Neural cell (in vitro differentiated cells): ENCODE measurements around the gene SLC38A9. TPM values are rescaled to one million over a fixed set of nuclear protein-coding genes. Genes with fewer than 3 reads are reported as not detected.

Experiments
- H2AFZ ChIP-seq: fragments of 200-600, 300-800 bp; sonication (generic), shearing (Covaris generic); 2 replicates; pipeline ENCODE4 v1.6.0; 2014; ENCODE audit warnings: low read depth, mild to moderate bottlenecking, antibody characterized with exemption, low read length, moderate library complexity
- H3F3A ChIP-seq: fragments of 200-600 bp; shearing (Covaris generic); 2 replicates; pipeline ENCODE4 v1.6.1; 2016; ENCODE audit warnings: mild to moderate bottlenecking, moderate library complexity, mixed read lengths, antibody characterized with exemption, low read length; ENCODE audit not compliant: insufficient read depth, poor library complexity, severe bottlenecking
- H3K27ac ChIP-seq: fragments of 200-600, 300-800 bp; sonication (generic), shearing (Covaris generic); 2 replicates; pipeline ENCODE4 v1.5.1; 2014; ENCODE audit warnings: mild to moderate bottlenecking, low read length, moderate library complexity
- H3K27me3 ChIP-seq: fragments of 300-800, 200-600 bp; sonication (generic), shearing (Covaris generic); 2 replicates; pipeline ENCODE4 v1.6.0; 2014; ENCODE audit warnings: mild to moderate bottlenecking, low read depth, low read length, moderate library complexity; ENCODE audit not compliant: insufficient read depth
- H3K36me3 ChIP-seq: fragments of 300-800, 200-600 bp; sonication (generic), shearing (Covaris generic); 2 replicates; pipeline ENCODE4 v1.5.1; 2014; ENCODE audit warnings: mild to moderate bottlenecking, antibody characterized with exemption, low read length, moderate library complexity; ENCODE audit not compliant: insufficient read depth
- H3K4me2 ChIP-seq: fragments of 300-800, 200-600 bp; sonication (generic), shearing (Covaris generic); 2 replicates; pipeline ENCODE4 v1.6.0; 2014; ENCODE audit warnings: mild to moderate bottlenecking, low read length
- H3K4me3 ChIP-seq: fragments of 300-800, 200-600 bp; sonication (generic), shearing (Covaris generic); 2 replicates; pipeline ENCODE4 v1.5.1; 2014; ENCODE audit warnings: mild to moderate bottlenecking, low read length, moderate library complexity
- H3K79me2 ChIP-seq: fragments of 200-600 bp; shearing (Covaris generic); replicated peaks from 2 replicates; pipeline ENCODE4 v1.6.0; 2014; ENCODE audit warnings: mild to moderate bottlenecking, low read length, moderate library complexity; ENCODE audit not compliant: insufficient read depth
- H3K9ac ChIP-seq: fragments of 300-800, 200-600 bp; sonication (generic), shearing (Covaris generic); 2 replicates; pipeline ENCODE4 v1.6.1; 2016; ENCODE audit warnings: mild to moderate bottlenecking, low read length, mixed read lengths
- H3K9me2 ChIP-seq: fragments of 200-600 bp; shearing (Covaris generic); 2 replicates; pipeline ENCODE4 v1.6.1; 2016; ENCODE audit warnings: mild to moderate bottlenecking, low read length, mixed read lengths; ENCODE audit not compliant: insufficient read depth
- H3K9me3 ChIP-seq: fragments of 200-600, 300-800 bp; sonication (generic), shearing (Covaris generic); 2 replicates; pipeline ENCODE4 v1.6.1; 2016; ENCODE audit warnings: mild to moderate bottlenecking, mixed run types, low read length, moderate library complexity, mixed read lengths
- H4K20me1 ChIP-seq: fragments of 200-600 bp; shearing (Covaris generic); 2 replicates; pipeline ENCODE4 v1.6.1; 2016; ENCODE audit warnings: mild to moderate bottlenecking, mixed run types; ENCODE audit not compliant: insufficient read depth
- CTCF ChIP-seq: fragments of 450-650 bp; IDR thresholded peaks from 2 replicates; pipeline ENCODE4 v1.5.1; 2014; ENCODE audit warnings: antibody characterized with exemption, mild to moderate bottlenecking, moderate library complexity; ENCODE audit not compliant: poor library complexity, severe bottlenecking
- EP300 ChIP-seq: fragments of 450-650 bp; conservative IDR thresholded peaks from 2 replicates; pipeline ENCODE4 v1.6.1; 2014; ENCODE audit warnings: antibody characterized with exemption, mild to moderate bottlenecking, moderate library complexity; ENCODE audit not compliant: poor library complexity, severe bottlenecking
- EZH2 ChIP-seq: fragments of 200-600, 300-800 bp; shearing (Covaris generic), sonication (generic); IDR thresholded peaks from 2 replicates; pipeline ENCODE4 v1.6.1; 2014; ENCODE audit warnings: antibody characterized with exemption, low read length, borderline replicate concordance, mild to moderate bottlenecking; ENCODE audit not compliant: insufficient read depth, poor library complexity, severe bottlenecking
- MXI1 ChIP-seq: fragments of 450-650 bp; conservative IDR thresholded peaks from 2 replicates; pipeline ENCODE4 v1.6.1; 2014; ENCODE audit warnings: antibody characterized with exemption, mild to moderate bottlenecking; ENCODE audit not compliant: poor library complexity, severe bottlenecking
- POLR2AphosphoS5 ChIP-seq: IDR thresholded peaks from 2 replicates; pipeline ENCODE4 v1.6.1; 2012
- RAD21 ChIP-seq: fragments of 450-650 bp; conservative IDR thresholded peaks from 2 replicates; pipeline ENCODE4 v1.6.1; 2014; ENCODE audit warnings: antibody characterized with exemption, mild to moderate bottlenecking, moderate library complexity
- REST ChIP-seq: IDR thresholded peaks from 2 replicates; pipeline ENCODE4 v1.6.1; 2012; ENCODE audit warnings: borderline replicate concordance
- SMC3 ChIP-seq: fragments of 450-650 bp; conservative IDR thresholded peaks from 2 replicates; pipeline ENCODE4 v1.6.1; 2014; ENCODE audit warnings: antibody characterized with exemption, mild to moderate bottlenecking, moderate library complexity; ENCODE audit not compliant: poor library complexity
- TAF1 ChIP-seq: IDR thresholded peaks from 2 replicates; pipeline ENCODE4 v1.6.1; 2012; ENCODE audit warnings: low read depth
- polyA plus RNA-seq: library from polyadenylated mRNA; depleted of rRNA; stranded (reverse); fragments of >200 nt; gene quantifications from 2 replicates; pipeline ENCODE4 v1.2.3, GENCODE V29; 2014

SLC38A9 gene
- polyA plus RNA-seq, 1 donor from 2014 or later: 44.5 TPM

GRCh38 chr5:55679556-55679955 is 32.6 kb downstream of the SLC38A9 start:
- H3K36me3 ChIP-seq: no peaks in the 10 kb centered on the region
- H3K4me2 ChIP-seq: no peak overlapping the region
- H3K4me3 ChIP-seq: no peak overlapping the region
- TF ChIP-seq EZH2 (no peak), CTCF (no peak), MXI1 (no peak), REST (peak; percentile 44), EP300 (no peak)
- no peak overlapping the region for H3K9ac ChIP-seq
- no peaks in the 10 kb centered on the region for H3F3A ChIP-seq
- H3K9me2 ChIP-seq: no peaks in the 10 kb centered on the region
- H3K27me3 ChIP-seq: no peaks in the 10 kb centered on the region
- no peak overlapping the region for H3K27ac ChIP-seq
- no peak overlapping the region for H2AFZ ChIP-seq
- H4K20me1 ChIP-seq: no peaks in the 10 kb centered on the region
- no peaks in the 10 kb centered on the region for H3K79me2 ChIP-seq
- H3K9me3 ChIP-seq: no peaks in the 10 kb centered on the region

DNA sequence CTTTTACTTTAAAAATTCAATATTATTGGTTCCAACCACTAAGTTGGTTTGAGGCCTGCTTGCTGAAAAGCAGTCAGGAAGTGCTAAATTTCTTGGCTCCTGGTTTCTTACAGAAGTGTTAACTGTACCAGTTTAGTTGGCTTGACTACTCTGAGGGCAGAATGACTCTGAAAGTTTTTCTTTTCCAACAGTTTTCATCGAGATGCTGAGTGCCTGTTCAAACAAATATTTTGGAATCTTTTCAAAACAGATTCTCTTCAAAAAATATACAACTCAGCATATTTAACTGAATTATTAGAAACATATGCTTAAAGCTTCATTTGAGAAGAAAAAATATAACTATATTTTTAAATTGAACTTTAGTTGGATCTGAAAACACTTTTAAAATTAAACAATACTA is 37.0 kb downstream of the SLC38A9 start:
- H3K9me3 ChIP-seq: no peaks in the 10 kb centered on the region
- H3K27ac ChIP-seq: no peak overlapping the region
- H3K9ac ChIP-seq: no peak overlapping the region
- H3K4me3 ChIP-seq: no peak overlapping the region
- no peak overlapping the region for H2AFZ ChIP-seq
- H3K79me2 ChIP-seq: no peaks in the 10 kb centered on the region
- H3K27me3 ChIP-seq: no peaks in the 10 kb centered on the region
- no peaks in the 10 kb centered on the region for H4K20me1 ChIP-seq
- H3K9me2 ChIP-seq: no peaks in the 10 kb centered on the region
- no peaks in the 10 kb centered on the region for H3K36me3 ChIP-seq
- no peak overlapping the region for H3K4me2 ChIP-seq
- TF ChIP-seq CTCF: no peak
- TF ChIP-seq SMC3: no peak
- no peak for TF ChIP-seq POLR2AphosphoS5
- TF ChIP-seq EP300: no peak
- no peak for TF ChIP-seq MXI1
- TF ChIP-seq EZH2: no peak
- no peak for TF ChIP-seq RAD21
- TF ChIP-seq TAF1: no peak
- no peak for TF ChIP-seq REST
- no peaks in the 10 kb centered on the region for H3F3A ChIP-seq
